ENCODE results near the gene MMP15.

The MMP15 gene

GRCh38 chr16:57993438-57993837 lies 32.1 kb upstream of the MMP15 start:
- Histone ChIP-seq H3K36me3 (ENCODE audit: low read depth) (peaks cover 13% of the 10 kb centered on the region), H3K27ac (ENCODE audit: poor library complexity, severe bottlenecking) (peak overlapping the region; percentile 34), H3K9me3 (ENCODE audit: severe bottlenecking) (no peaks in the 10 kb centered on the region), H3K4me3 (ENCODE audit: severe bottlenecking) (no peak overlapping the region), H3K27me3 (ENCODE audit: insufficient read depth, poor library complexity, severe bottlenecking) (no peaks in the 10 kb centered on the region), H3K4me1 (ENCODE audit: insufficient read depth, poor library complexity, severe bottlenecking) (peaks cover 27% of the 10 kb centered on the region)
- TF ChIP-seq, protein P1, sequence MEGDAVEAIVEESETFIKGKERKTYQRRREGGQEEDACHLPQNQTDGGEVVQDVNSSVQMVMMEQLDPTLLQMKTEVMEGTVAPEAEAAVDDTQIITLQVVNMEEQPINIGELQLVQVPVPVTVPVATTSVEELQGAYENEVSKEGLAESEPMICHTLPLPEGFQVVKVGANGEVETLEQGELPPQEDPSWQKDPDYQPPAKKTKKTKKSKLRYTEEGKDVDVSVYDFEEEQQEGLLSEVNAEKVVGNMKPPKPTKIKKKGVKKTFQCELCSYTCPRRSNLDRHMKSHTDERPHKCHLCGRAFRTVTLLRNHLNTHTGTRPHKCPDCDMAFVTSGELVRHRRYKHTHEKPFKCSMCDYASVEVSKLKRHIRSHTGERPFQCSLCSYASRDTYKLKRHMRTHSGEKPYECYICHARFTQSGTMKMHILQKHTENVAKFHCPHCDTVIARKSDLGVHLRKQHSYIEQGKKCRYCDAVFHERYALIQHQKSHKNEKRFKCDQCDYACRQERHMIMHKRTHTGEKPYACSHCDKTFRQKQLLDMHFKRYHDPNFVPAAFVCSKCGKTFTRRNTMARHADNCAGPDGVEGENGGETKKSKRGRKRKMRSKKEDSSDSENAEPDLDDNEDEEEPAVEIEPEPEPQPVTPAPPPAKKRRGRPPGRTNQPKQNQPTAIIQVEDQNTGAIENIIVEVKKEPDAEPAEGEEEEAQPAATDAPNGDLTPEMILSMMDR (IDR thresholded peaks at IDR 0.05; ENCODE audit: poor library complexity, severe bottlenecking): no peak
- peak; percentile 52 for ATAC-seq (ENCODE audit: low read depth)
- DNase-seq (ENCODE audit: low spot score): no peak

DNA sequence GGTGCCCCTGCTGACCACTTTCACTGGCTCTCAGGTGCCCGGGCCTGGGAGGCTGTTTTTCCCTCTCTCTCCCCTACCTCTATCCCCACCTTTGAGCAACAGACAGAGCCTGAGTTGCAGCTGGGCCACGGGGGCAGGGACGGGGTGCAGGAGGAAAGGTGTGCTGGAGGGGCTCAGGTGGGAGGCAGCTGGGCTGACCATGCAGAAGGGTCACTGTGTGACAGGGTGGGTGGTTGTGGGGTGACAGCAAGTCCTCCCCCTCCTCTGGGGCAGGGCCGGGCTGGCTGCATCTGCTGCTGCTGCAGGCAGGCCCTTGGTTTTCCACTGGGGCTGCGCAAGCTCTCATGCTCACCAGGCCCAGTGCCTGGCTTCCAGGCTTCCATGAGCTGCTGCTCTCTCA lies 31.7 kb upstream of the MMP15 start:
- Histone ChIP-seq H3K9me3 (ENCODE audit: severe bottlenecking) (no peaks in the 10 kb centered on the region), H3K36me3 (ENCODE audit: low read depth) (peaks cover 13% of the 10 kb centered on the region), H3K27ac (ENCODE audit: poor library complexity, severe bottlenecking) (peak overlapping the region; percentile 34), H3K4me1 (ENCODE audit: insufficient read depth, poor library complexity, severe bottlenecking) (peaks cover 27% of the 10 kb centered on the region), H3K4me3 (ENCODE audit: severe bottlenecking) (no peak overlapping the region), H3K27me3 (ENCODE audit: insufficient read depth, poor library complexity, severe bottlenecking) (no peaks in the 10 kb centered on the region)
- TF ChIP-seq, protein P1 (IDR thresholded peaks at IDR 0.05; ENCODE audit: poor library complexity, severe bottlenecking): no peak
- DNase-seq (ENCODE audit: low spot score): no peak
- ATAC-seq (ENCODE audit: low read depth): no peak

DNA sequence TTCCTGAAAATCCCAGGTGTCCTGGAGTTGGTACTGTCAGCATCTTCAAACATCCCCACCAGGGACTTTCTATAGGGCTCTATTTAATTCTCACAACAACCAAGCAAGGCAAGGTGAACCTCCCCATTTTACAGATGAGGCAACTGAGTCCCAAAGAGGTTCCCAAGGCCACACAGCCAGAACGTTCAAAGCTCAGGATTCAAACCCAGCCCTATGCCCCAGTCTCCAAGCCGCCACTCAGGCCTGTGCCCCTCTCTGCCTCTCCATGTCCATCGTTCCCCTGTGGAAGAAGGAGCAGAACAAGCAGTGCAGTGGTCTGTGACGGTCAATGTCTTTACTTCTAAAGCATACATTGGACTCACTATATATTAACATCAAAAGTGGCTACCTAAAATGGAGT lies 31.2 kb upstream of the MMP15 start:
- no peaks in the 10 kb centered on the region for H3K9me3 ChIP-seq (ENCODE audit: severe bottlenecking)
- no peak for ATAC-seq (ENCODE audit: low read depth)
- TF ChIP-seq, protein P1 (IDR thresholded peaks at IDR 0.05; ENCODE audit: poor library complexity, severe bottlenecking): no peak
- no peak overlapping the region for H3K27ac ChIP-seq (ENCODE audit: poor library complexity, severe bottlenecking)
- H3K27me3 ChIP-seq (ENCODE audit: insufficient read depth, poor library complexity, severe bottlenecking): no peaks in the 10 kb centered on the region
- no peak for DNase-seq (ENCODE audit: low spot score)
- no peak overlapping the region for H3K4me3 ChIP-seq (ENCODE audit: severe bottlenecking)
- H3K4me1 ChIP-seq (ENCODE audit: insufficient read depth, poor library complexity, severe bottlenecking): peaks cover 29% of the 10 kb centered on the region
- H3K36me3 ChIP-seq (ENCODE audit: low read depth): peaks cover 13% of the 10 kb centered on the region

- TF ChIP-seq, protein P1 (IDR thresholded peaks at IDR 0.05; ENCODE audit: poor library complexity, severe bottlenecking): peak; percentile 30
These were observed 30.8 kb upstream of the MMP15 start for GRCh38 chr16:57994778-57995177.

DNA sequence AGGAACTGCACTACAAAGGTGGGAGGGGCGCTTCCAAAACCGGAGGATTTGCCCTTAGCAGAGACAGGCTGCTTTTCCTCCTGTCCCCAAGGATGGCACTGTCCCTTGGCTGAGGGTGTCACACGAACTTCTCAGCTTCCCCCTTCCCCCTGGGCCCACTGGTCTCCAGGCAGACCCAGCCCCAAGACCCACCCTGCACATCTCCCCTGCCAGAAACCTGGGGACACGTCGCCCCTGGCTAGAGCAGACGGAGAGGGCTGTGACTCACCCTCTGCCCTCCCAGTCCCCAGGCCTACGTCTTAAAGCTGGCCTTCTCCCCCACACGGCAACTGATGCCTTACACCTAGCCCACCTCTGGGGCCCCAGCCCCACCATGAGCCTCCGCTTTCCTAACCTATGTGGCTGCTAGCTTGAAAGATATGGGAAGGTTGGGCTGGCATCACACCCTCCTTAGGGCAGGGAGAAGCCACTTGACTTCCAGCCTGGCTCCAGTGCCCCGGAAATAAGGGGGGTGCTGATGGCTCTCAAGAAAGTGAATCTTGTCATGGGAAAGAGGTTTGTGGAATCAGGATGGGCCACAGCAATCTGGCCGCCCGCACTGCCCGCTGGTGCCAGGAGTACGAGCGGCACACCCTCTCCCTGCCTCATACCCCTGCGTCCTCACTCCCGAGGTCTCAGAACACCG lies 29.7 kb upstream of the MMP15 start:
- no peak for ATAC-seq (ENCODE audit: low read depth)

More at GRCh38 chr16:57994778-57995177, 30.8 kb upstream of the MMP15 start:
- Histone ChIP-seq H3K4me1 (ENCODE audit: insufficient read depth, poor library complexity, severe bottlenecking) (peaks cover 31% of the 10 kb centered on the region), H3K4me3 (ENCODE audit: severe bottlenecking) (no peak overlapping the region), H3K36me3 (ENCODE audit: low read depth) (peaks cover 13% of the 10 kb centered on the region), H3K27me3 (ENCODE audit: insufficient read depth, poor library complexity, severe bottlenecking) (no peaks in the 10 kb centered on the region), H3K27ac (ENCODE audit: poor library complexity, severe bottlenecking) (no peak overlapping the region), H3K9me3 (ENCODE audit: severe bottlenecking) (no peaks in the 10 kb centered on the region)
- DNase-seq (ENCODE audit: low spot score): no peak
- ATAC-seq (ENCODE audit: low read depth): no peak

More for the DNA sequence above, 29.7 kb upstream of the MMP15 start:
- Histone ChIP-seq H3K4me3 (ENCODE audit: severe bottlenecking) (no peak overlapping the region), H3K4me1 (ENCODE audit: insufficient read depth, poor library complexity, severe bottlenecking) (peaks cover 31% of the 10 kb centered on the region), H3K9me3 (ENCODE audit: severe bottlenecking) (no peaks in the 10 kb centered on the region), H3K36me3 (ENCODE audit: low read depth) (peaks cover 13% of the 10 kb centered on the region), H3K27ac (ENCODE audit: poor library complexity, severe bottlenecking) (no peak overlapping the region), H3K27me3 (ENCODE audit: insufficient read depth, poor library complexity, severe bottlenecking) (no peaks in the 10 kb centered on the region)
- DNase-seq (ENCODE audit: low spot score): no peak
- TF ChIP-seq, protein P1 (IDR thresholded peaks at IDR 0.05; ENCODE audit: poor library complexity, severe bottlenecking): no peak

All from RWPE2 (cell line).